Neuronal stem cell (in vitro differentiated cells): ENCODE measurements around the gene ZNF488.

Experiments
- DNase-seq: peaks from one replicate; pipeline ENCODE4 v3.0.0-alpha.2; 2013; ENCODE audit warnings: low spot score
- H2AFZ ChIP-seq: one replicate; pipeline ENCODE4 v1.6.1; 2013; ENCODE audit warnings: mild to moderate bottlenecking, low read length, inconsistent platforms
- H2AK5ac ChIP-seq: 2 replicates; pipeline ENCODE4 v1.6.1; 2013; ENCODE audit warnings: low read depth, mild to moderate bottlenecking, inconsistent platforms, low read length, moderate library complexity, mixed read lengths
- H2BK120ac ChIP-seq: 2 replicates; pipeline ENCODE4 v1.6.1; 2013; ENCODE audit warnings: low read depth, mild to moderate bottlenecking, inconsistent platforms, low read length, moderate library complexity, mixed read lengths
- H2BK12ac ChIP-seq: one replicate; pipeline ENCODE4 v1.6.1; 2013; ENCODE audit warnings: low read length, inconsistent platforms
- H2BK15ac ChIP-seq: 2 replicates; pipeline ENCODE4 v1.6.1; 2013; ENCODE audit warnings: mild to moderate bottlenecking, low read length, inconsistent platforms, mixed read lengths
- H2BK5ac ChIP-seq: one replicate; pipeline ENCODE4 v1.6.1; 2013; ENCODE audit warnings: inconsistent platforms, mild to moderate bottlenecking, low read length, moderate library complexity
- H3K14ac ChIP-seq: one replicate; pipeline ENCODE4 v1.6.1; 2013; ENCODE audit warnings: low read length, inconsistent platforms
- H3K18ac ChIP-seq: 2 replicates; pipeline ENCODE4 v1.6.1; 2013; ENCODE audit warnings: low read length, inconsistent platforms
- H3K23ac ChIP-seq: 2 replicates; pipeline ENCODE4 v1.6.1; 2013; ENCODE audit warnings: low read depth, mild to moderate bottlenecking, mixed read lengths, low read length, inconsistent platforms; ENCODE audit not compliant: poor library complexity
- H3K27ac ChIP-seq: replicated peaks from 3 replicates; pipeline ENCODE4 v1.5.1; 2013; ENCODE audit warnings: low read length, inconsistent platforms
- H3K27me3 ChIP-seq, 3 experiments: 2 replicates each; pipeline ENCODE4 v1.6.1; 2013; ENCODE audit warnings: low read length in 3 of 3, mild to moderate bottlenecking in 2 of 3, inconsistent platforms in 1 of 3, low read depth in 1 of 3, mixed read lengths in 1 of 3, moderate library complexity in 1 of 3; ENCODE audit not compliant: control insufficient read depth in 3 of 3, insufficient read depth in 3 of 3
- H3K36me3 ChIP-seq, 2 donors: replicated peaks in 1 of 2; 2 replicates each; pipeline ENCODE4 v1.6.1; 2013; ENCODE audit warnings: low read length in 2 of 2; ENCODE audit not compliant: control insufficient read depth in 2 of 2, insufficient read depth in 2 of 2
- H3K4ac ChIP-seq: 2 replicates; pipeline ENCODE4 v1.6.1; 2013; ENCODE audit warnings: inconsistent platforms, mild to moderate bottlenecking, low read length, moderate library complexity
- H3K4me1 ChIP-seq, 2 donors: 1 replicate in 1 of 2; 2 replicates in 1 of 2; pipeline ENCODE4 v1.6.1; 2013; ENCODE audit warnings: low read length in 2 of 2, low read depth in 1 of 2; ENCODE audit not compliant: control insufficient read depth in 2 of 2, insufficient read depth in 1 of 2
- H3K4me2 ChIP-seq: one replicate; pipeline ENCODE4 v1.6.1; 2013; ENCODE audit warnings: mild to moderate bottlenecking, low read length, inconsistent platforms; ENCODE audit not compliant: insufficient read depth, poor library complexity, severe bottlenecking
- H3K4me3 ChIP-seq, 2 donors: 2 replicates each; pipeline ENCODE4 v1.5.1; 2013; ENCODE audit warnings: low read length in 2 of 2, mild to moderate bottlenecking in 2 of 2, inconsistent platforms in 1 of 2, moderate library complexity in 1 of 2
- H3K79me1 ChIP-seq: one replicate; pipeline ENCODE4 v1.6.1; 2013; ENCODE audit warnings: low read depth, mild to moderate bottlenecking, inconsistent platforms, low read length, moderate library complexity
- H3K9ac ChIP-seq: one replicate; pipeline ENCODE4 v1.6.1; 2013; ENCODE audit warnings: mild to moderate bottlenecking, low read depth, low read length, inconsistent platforms; ENCODE audit not compliant: poor library complexity
- H3K9me3 ChIP-seq, 2 donors: replicated peaks in 1 of 2; 2 replicates each; pipeline versions ENCODE3 to v1.6.1; 2013; ENCODE audit warnings: low read length in 2 of 2, mild to moderate bottlenecking in 2 of 2, inconsistent platforms in 1 of 2, low read depth in 1 of 2, mixed read lengths in 1 of 2, moderate library complexity in 1 of 2; ENCODE audit not compliant: control insufficient read depth in 2 of 2, insufficient read depth in 1 of 2
- H4K8ac ChIP-seq: one replicate; pipeline ENCODE4 v1.6.1; 2013; ENCODE audit warnings: low read depth, mild to moderate bottlenecking, inconsistent platforms, low read length, moderate library complexity
- H4K91ac ChIP-seq: one replicate; pipeline ENCODE4 v1.6.1; 2013; ENCODE audit warnings: low read length, low read depth, mild to moderate bottlenecking, inconsistent platforms; ENCODE audit not compliant: poor library complexity
- WGBS, 2 donors: extraction: QIAGEN DNeasy Blood & Tissue Kit; methylation state at CpG; one replicate each; pipeline ENCODE4 v1.1.7; 2013; ENCODE audit warnings: missing lambda C conversion rate in 2 of 2, mixed read lengths in 1 of 2; ENCODE audit not compliant: insufficient read length in 2 of 2, insufficient replicate concordance in 1 of 2; ENCODE audit errors: extremely low coverage in 2 of 2; 5-methylcytosine and 5-hydroxymethylcytosine counted together

The ZNF488 gene

GRCh38 chr10:47402641-47403301 is 18.7 kb upstream of the ZNF488 start:
- Histone ChIP-seq H3K14ac (no peak overlapping the region), H2BK12ac (peak overlapping the region; percentile 61), H4K91ac (no peak overlapping the region), H3K27ac (no peak overlapping the region), H3K4me2 (no peak overlapping the region), H2BK15ac (no peak overlapping the region), H3K4me1 (peaks cover 18 to 21% of the 10 kb centered on the region in 2 donors), H2AK5ac (peak overlapping the region; percentile 93), H3K9ac (no peak overlapping the region), H2BK5ac (no peak overlapping the region), H3K27me3 (no peaks in the 10 kb centered on the region), H4K8ac (peak overlapping the region; percentile 53), H3K18ac (peak overlapping the region; percentile 83), H3K4me3 (no peak overlapping the region), H3K23ac (peak overlapping the region; percentile 38), H2AFZ (peak overlapping the region; percentile 27), H2BK120ac (peak overlapping the region; percentile 32), H3K9me3 (peaks cover 0 to 3% of the 10 kb centered on the region in 2 donors), H3K4ac (peak overlapping the region; percentile 42), H3K36me3 (no peaks in the 10 kb centered on the region), H3K79me1 (no peaks in the 10 kb centered on the region)
- DNase-seq: peak; percentile 39
- no CpG with 5 or more reads among the region's 4 CpGs for WGBS, 2 donors

- WGBS, 2 donors: no CpG with 5 or more reads among the region's 10 CpGs
- H4K91ac ChIP-seq: no peak overlapping the region
- no peak overlapping the region for H4K8ac ChIP-seq
- no peak overlapping the region for H3K4ac ChIP-seq
- no peak overlapping the region for H3K23ac ChIP-seq
- H3K36me3 ChIP-seq: no peaks in the 10 kb centered on the region
- no peak overlapping the region for H2BK5ac ChIP-seq
- H3K9ac ChIP-seq: no peak overlapping the region
- H3K27me3 ChIP-seq: no peaks in the 10 kb centered on the region
- no peak overlapping the region for H3K4me2 ChIP-seq
- H3K18ac ChIP-seq: peak overlapping the region; percentile 24
- H3K4me1 ChIP-seq: peaks cover 18 to 21% of the 10 kb centered on the region in 2 donors
- no peak overlapping the region for H3K27ac ChIP-seq
- no peak overlapping the region for H3K14ac ChIP-seq
- H3K79me1 ChIP-seq: no peaks in the 10 kb centered on the region
- H2AK5ac ChIP-seq: no peak overlapping the region
- no peak for DNase-seq
- no peak overlapping the region for H3K4me3 ChIP-seq
- no peak overlapping the region for H2BK12ac ChIP-seq
- H2AFZ ChIP-seq: no peak overlapping the region
- H2BK15ac ChIP-seq: no peak overlapping the region
- H3K9me3 ChIP-seq: peaks cover 0 to 3% of the 10 kb centered on the region in 2 donors
- H2BK120ac ChIP-seq: no peak overlapping the region
Observed at GRCh38 chr10:47401874-47402640, 18.0 kb upstream of the ZNF488 start.

- no peak overlapping the region for H2BK120ac ChIP-seq
- no peak overlapping the region for H2BK5ac ChIP-seq
- no CpG with 5 or more reads among the region's 4 CpGs for WGBS, 2 donors
- H3K4me1 ChIP-seq: peaks cover 21% of the 10 kb centered on the region in 2 donors
- H3K18ac ChIP-seq: no peak overlapping the region
- no peak overlapping the region for H3K4ac ChIP-seq
- H3K79me1 ChIP-seq: no peaks in the 10 kb centered on the region
- no peak overlapping the region for H3K14ac ChIP-seq
- H3K27me3 ChIP-seq: no peaks in the 10 kb centered on the region
- no peaks in the 10 kb centered on the region for H3K36me3 ChIP-seq
- H3K23ac ChIP-seq: no peak overlapping the region
- no peak overlapping the region for H3K4me3 ChIP-seq
- H4K8ac ChIP-seq: no peak overlapping the region
- no peak overlapping the region for H3K4me2 ChIP-seq
- no peak overlapping the region for H4K91ac ChIP-seq
- H3K9me3 ChIP-seq: peaks cover 0 to 3% of the 10 kb centered on the region in 2 donors
- DNase-seq: no peak
- H2AFZ ChIP-seq: no peak overlapping the region
- H2BK12ac ChIP-seq: no peak overlapping the region
- no peak overlapping the region for H3K9ac ChIP-seq
- H2BK15ac ChIP-seq: no peak overlapping the region
- H3K27ac ChIP-seq: no peak overlapping the region
- no peak overlapping the region for H2AK5ac ChIP-seq
Observed at GRCh38 chr10:47401210-47401609, 17.1 kb upstream of the ZNF488 start.

- H3K4me2 ChIP-seq: no peak overlapping the region
- no peak overlapping the region for H2BK15ac ChIP-seq
- no peak for DNase-seq
- H3K36me3 ChIP-seq: no peaks in the 10 kb centered on the region
- no CpG with 5 or more reads among the region's 3 CpGs for WGBS, 2 donors
- no peak overlapping the region for H3K4me3 ChIP-seq
- H3K4me1 ChIP-seq: peaks cover 21 to 23% of the 10 kb centered on the region in 2 donors
- H3K27ac ChIP-seq: no peak overlapping the region
- H4K91ac ChIP-seq: no peak overlapping the region
- H3K27me3 ChIP-seq: no peaks in the 10 kb centered on the region
- peaks cover 0 to 3% of the 10 kb centered on the region in 2 donors for H3K9me3 ChIP-seq
- H3K14ac ChIP-seq: no peak overlapping the region
- no peak overlapping the region for H2AK5ac ChIP-seq
- H4K8ac ChIP-seq: no peak overlapping the region
- no peaks in the 10 kb centered on the region for H3K79me1 ChIP-seq
- no peak overlapping the region for H2AFZ ChIP-seq
- no peak overlapping the region for H2BK12ac ChIP-seq
- H3K4ac ChIP-seq: no peak overlapping the region
- no peak overlapping the region for H3K18ac ChIP-seq
- no peak overlapping the region for H2BK5ac ChIP-seq
- no peak overlapping the region for H2BK120ac ChIP-seq
- no peak overlapping the region for H3K9ac ChIP-seq
- no peak overlapping the region for H3K23ac ChIP-seq
Observed at GRCh38 chr10:47400786-47401185, 16.7 kb upstream of the ZNF488 start.
